Islet precursor cell (in vitro differentiated cells): ENCODE results near the gene ZFYVE28.

Experiments used
- DNase-seq: peaks from one replicate; pipeline ENCODE4 v3.0.0-alpha.2; 2018

The ZFYVE28 gene

DNA sequence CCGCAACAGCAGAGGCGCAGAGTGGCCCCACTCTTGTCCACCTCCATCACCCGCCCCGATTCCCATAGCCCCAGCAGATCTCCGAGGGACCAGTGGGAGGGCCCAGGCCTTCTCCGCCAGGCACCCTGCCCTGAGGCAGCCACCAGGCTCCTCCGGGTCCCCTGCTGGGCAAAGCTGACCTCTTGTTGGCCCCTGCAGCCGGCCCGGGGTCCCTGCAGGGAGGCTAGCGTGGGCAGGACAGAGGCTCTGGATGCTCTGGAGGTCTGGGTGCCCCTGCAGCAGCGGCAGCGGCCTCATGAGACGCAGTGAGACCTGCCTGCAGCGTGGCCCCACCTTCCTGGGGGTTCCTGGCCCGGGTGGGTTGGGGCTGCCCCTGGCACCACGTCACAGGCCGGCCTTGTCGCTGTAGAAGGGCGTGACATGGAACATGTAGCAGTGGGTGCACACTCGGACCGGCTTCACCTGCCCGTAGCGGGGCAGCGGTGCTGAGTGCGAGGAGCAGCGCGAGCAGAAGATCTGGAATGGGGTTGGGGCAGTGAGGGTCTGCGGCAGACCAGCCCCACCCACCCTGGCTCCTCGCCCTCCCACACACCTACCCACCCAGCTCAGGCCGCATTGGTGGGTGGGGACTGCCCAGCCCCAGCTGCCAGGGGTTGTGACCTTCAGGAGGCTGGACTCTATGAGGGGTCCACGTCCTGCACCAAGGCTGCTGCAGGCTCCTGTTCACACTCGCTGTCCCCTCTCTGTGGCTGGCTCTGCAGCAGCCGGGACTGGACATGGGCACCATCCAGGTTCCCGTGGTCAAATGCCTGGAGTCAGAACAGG is 147.9 kb downstream of the ZFYVE28 start:
- DNase-seq = no peak

DNA sequence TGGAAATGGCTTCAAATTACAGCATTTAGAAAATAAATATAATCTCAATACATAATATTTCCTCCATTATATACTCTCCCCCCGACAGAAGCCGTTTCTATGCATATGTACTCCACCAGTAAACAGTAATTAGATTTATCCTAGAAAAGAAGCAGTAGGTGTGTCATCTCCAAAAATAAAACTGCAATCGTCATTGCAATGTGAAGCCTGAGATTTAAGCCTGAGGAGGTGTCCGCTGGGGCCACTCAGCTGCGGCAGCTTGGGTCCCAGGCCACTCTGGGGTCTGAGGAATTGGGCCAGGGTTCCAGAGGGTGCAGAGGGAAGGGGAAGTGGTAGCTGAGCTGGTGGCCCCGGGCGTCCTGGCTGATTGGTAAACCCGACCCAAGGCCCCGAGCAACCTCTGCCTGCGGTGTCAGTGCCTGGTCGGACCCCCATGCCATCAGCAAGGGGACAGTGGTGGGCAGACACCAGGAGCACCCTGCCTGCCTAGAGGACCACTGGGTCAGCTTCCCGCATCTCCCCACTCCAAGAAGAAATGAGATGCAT is 148.8 kb downstream of the ZFYVE28 start:
- DNase-seq = no peak

DNA sequence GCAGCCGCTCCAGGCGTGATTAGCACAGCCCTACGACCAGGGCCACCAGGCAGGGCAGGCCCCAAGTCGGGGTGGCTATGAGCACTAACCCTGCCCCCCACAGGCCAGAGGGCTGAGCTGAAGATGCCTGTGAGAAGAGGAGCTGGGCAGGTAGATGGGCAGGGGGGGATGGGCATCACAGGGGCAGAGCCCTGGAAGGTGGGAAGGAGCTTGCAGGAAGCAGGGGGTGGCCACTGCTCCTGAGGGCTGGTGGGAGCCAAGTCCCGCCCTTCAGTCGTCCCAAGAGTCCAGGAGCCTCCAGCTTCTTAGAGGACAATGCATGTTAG is 149.3 kb downstream of the ZFYVE28 start:
- no peak for DNase-seq

GRCh38 chr4:2268357-2269205 is 149.9 kb downstream of the ZFYVE28 start:
- DNase-seq = no peak

DNA sequence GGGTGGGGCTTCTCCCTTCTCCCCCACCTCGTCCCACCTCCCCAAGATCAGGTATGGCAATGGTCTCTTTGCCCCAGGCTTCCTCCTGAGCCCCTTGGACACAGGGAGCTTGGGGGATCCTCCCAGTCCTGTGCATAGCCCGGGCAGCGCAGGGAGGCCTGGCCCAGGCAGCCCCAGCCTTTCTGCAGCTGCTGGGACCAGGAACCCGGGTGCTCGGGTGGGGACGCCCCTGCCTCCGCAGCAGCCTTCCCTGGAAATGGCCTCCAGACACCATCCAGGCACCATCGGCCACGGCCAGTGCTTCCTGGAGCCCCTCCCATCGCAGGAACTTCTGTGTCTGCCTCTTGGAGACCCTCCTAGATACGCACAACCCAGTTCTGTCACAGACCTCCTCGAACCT is 150.6 kb downstream of the ZFYVE28 start:
- DNase-seq = no peak

DNA sequence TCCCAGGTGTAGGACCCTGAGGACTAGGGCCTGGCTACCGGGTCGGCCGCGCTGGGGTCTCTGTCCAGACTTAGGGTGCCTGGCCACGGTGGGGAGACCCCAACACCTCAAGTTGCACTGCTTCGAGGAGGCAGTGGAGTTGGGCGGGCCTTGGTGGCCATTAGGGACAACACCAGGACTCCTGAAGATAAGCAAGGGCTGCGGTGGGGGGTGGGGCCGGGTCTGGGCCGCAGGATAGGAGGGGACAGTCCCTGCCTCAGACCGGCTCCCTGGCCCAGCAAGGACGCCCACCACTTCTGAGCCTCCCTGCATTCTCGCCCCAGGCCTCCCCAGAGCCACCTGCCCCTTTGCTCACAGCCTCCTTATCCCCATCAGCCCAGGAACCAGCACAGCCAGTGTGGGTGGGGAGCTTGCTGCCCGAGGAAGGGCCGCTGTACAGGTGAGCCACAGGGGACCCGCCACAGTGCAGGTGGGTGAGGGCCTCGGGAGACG is 151.1 kb downstream of the ZFYVE28 start:
- no peak for DNase-seq

DNA sequence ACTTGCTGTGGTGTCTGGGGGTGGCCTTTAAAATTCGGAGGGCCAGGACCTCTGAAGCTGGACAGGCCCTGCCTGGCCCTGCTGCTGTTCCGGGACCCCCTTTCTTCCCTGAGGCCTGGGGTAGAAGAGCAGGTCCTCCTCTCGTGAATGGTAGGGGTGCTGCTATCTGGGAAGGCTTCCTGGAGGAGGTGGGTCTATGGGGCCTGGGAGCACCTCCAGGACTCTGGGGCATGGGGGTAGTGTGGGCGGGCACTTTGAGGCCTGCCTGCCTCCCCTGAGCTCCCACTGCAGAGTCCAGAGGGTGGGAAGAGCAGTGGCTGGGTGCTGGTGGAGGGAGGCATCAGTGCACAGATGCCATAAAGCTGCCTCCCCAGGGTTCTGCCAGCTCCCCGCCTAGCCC is 151.6 kb downstream of the ZFYVE28 start:
- no peak for DNase-seq

GRCh38 chr4:2266181-2266580 is 152.3 kb downstream of the ZFYVE28 start:
- DNase-seq = no peak

DNA sequence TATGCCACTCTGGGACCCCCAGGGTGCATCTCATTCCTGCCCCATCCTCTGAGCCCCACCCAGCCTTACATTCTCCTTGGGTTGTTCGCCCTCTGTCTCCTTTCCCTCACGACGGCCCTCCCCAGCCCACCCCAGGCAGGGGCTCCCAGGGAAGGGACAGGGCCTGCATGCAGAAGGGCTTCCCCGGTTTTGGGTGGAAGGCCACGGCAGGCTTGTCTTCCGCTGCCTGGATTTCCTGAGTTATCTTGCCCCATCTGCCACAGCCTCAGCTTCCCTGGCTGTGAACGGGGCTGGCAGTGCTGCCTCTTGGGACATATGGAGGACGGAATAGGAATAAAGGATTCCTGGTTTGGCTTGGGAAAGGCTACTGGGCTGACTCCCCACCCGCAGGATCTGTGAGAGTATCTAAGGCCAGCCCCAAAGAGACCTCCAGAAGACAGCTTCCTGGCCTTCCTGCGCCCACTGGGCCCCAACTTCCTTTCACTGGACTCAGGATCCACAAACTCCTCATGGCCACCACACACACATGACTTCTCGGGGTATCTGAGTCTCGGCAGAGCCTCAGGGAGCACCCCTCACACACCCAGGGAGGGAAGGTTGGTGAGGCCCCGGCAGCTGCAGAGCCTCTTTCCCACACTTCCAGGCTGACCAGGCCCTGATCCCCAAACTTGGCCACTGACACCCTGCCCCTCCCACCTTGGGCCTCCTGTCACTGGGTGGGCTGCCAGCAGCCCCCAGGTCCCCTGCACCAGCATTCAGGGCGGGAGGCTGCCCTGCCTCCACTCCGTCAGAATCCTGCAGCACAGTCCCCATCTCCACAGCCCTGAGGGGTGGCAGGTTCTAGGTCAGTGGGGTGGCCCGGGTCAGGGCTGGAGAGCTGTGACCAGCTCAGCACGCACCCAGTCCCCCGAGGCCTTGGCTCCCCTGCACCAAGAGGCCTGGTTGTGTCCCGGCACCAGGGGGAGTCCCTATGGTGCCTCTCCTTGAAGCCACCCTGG is 153.0 kb downstream of the ZFYVE28 start:
- no peak for DNase-seq

DNA sequence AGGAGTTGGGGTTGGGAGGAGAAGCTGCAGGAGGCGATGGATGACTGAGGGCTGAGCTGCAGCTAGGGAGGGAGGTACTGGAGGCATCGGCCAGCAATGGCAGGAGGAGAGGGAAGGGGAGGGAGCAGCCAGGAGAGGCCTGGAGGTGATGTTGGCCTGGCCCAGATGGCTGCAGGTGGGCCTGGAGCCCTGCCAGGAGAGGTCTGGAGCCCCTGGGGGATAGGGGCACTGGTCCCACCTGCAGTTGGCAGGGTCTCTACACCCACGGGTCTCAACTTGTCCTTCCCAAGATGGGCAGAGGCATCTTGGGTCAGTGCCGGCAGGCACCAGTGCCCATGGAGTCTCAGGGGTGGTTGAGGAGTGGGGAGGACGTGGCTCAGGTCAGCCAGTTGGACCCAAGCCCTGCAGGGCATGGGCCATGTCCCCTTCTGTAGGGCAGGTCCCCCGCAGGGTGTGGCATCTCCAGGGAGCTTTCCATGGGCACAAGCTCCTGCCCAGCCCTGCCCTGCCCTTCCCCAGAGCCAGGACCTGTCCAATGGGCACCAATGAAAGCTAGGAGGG is 153.9 kb downstream of the ZFYVE28 start:
- no peak for DNase-seq

- no peak for DNase-seq
These were observed 154.5 kb downstream of the ZFYVE28 start for GRCh38 chr4:2263926-2264321.

- no peak for DNase-seq
These were observed 155.5 kb downstream of the ZFYVE28 start for GRCh38 chr4:2262944-2263250.

DNA sequence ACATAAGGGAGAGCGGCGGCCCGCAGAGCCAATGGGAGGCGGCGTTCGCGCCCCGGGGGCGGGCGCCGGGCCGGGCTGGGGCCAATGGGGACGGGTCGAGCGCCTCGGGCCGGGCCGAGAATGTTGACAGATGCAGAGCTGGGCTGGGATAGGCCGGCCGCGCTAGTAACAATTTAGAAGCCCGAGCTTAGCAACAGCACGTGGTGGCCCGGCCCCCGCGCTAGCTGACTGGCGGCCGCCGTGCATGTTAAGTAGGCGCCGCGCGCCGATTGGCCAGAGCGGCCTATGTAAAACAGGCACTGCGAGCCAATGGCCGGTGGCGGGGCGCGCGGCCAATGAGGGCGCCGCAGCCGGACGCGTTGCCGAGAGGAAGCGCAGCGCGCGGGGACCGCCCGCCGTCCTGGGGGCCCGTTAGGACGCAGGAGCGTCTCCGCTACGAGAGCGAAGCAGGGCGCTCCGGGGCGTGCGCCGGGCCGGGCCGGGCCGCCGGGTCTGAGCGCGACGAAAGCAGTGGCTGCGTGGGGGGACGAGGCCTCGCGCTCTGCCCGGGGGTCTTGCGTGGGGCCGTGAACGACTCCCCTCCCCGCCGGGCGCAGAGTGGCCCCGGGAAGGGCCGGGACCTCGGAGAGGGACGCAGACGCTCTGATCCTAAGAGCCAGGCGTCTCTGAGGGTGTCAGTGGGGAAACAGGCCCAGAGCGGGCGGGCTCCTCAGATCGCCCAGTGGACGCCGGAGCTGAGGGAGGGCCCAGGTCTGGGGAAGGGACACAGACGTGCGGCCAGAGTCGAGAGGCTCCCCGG is 156.1 kb downstream of the ZFYVE28 start:
- peak; percentile 100 for DNase-seq

GRCh38 chr4:2261853-2262144 is 156.6 kb downstream of the ZFYVE28 start, which contains the start of gene MXD4:
Gene MXD4 (minus strand): TSS chr4:2262109. CDS start chr4:2261980, 129 bp downstream.
- no peak for DNase-seq

DNA sequence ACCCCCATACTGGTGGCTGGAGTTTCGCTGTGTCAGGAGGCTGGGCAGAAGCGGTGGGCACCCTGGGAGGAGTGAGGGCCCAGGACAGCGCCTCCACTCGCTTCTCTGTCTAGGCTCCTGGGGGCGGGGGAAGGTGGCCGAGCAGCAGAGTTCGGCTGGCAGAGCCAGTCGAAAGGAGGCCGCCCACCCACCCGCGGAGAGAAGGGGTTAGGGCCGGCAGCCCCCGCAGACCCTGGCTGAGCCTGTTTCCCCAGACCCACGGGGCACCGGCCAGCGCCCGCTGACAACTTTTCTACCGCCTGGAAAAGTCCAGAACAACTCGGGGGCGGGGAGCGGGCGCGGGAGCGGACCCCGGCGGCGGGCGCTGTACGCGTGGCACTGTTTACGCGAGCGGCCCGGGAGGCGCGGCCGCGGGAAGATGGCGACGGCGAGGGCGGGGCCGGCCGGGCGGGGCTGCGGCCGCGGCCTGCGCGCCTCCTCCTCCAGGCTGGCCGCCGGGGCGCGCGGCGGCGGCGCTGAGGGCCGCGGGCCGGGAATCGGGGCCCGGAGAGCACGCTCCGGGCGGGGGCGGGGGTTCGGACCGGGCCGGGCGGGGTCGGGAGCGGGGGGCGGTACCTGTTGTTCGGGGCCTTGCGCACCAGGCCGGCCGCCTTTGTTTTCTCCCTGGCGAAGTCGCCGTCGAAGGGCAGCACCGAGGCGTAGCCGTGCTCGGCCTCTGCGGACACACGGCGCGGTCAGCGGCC is 157.2 kb downstream of the ZFYVE28 start:
- peak; percentile 66 for DNase-seq

DNA sequence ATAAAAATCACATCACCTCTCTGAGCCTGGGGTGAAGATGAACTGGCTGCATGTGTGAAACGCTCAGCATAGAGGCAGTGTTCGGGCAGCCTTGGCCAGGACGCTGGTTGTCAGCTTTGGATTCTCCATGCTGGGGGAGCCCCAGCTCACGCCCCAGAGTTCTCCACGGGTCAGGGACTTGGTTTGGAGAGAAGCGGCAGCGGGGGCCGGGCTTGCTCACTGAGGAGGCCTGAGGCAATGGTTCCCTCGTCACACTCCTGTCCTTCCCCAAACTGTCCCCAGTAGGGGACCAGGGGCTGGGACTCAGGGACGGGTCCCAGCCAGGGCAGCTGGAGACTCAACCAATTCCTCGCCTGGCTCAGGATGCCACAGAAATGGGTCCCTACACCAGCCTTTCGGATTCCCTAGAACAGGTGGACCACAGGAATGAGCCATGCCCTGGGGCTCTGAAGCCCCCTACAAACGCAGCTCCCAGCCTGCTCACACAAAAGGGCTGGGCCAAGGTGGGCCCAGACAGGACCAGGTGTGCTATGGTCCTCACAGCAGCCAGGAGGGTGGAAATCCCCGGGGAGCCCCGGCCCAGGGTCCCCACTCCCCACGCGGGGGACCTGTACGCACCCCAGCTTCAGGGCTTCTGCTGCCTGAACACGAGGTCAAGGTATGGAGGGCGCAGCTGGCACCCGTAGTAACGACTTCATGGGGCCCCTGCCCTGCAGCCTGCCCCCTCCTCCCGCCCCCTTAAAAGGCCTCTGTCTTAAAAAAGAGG is 157.9 kb downstream of the ZFYVE28 start:
- peak; percentile 49 for DNase-seq

DNA sequence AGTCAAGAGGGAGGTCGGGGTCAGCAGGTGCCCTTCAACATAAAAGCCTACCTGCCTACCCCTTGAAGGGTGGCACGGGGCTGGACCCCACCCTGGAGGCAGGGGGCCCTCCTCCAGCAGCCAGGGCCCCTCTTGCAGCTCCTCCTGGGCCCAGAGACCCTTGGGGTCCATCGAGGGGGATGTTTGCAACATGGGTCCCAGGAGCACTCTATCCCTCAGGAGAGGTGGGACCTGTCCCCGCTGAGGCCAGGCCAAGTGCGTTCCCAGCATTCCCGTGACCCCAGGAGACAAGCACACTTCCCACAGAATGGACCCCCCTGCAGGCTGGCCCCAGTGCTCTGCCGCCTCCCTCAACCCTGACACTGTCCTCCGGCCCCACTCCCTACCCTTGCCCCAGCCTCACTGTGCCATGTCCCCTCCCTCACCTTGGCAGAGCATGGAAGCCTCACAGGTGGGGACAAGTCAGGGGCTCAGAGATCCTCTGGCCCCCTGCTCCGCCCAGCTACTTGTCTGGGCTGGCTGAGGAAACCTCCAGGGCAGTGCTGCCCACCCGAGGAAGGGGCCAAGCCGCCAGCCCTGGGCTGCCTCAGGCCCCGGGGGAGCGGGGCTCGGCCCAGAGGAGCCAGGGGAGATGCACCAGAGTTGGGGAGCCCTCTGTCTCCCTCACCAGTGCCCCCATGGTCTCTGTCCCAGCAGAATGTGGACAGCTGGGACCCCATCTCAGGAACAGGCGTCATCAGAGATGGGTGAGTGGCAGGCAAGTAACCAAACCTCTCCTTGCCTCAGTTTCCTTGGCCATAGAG is 158.7 kb downstream of the ZFYVE28 start:
- no peak for DNase-seq

GRCh38 chr4:2259036-2259540 is 159.4 kb downstream of the ZFYVE28 start:
- peak; percentile 47 for DNase-seq
